ENCODE measurements around the gene ALKBH4.

DNA sequence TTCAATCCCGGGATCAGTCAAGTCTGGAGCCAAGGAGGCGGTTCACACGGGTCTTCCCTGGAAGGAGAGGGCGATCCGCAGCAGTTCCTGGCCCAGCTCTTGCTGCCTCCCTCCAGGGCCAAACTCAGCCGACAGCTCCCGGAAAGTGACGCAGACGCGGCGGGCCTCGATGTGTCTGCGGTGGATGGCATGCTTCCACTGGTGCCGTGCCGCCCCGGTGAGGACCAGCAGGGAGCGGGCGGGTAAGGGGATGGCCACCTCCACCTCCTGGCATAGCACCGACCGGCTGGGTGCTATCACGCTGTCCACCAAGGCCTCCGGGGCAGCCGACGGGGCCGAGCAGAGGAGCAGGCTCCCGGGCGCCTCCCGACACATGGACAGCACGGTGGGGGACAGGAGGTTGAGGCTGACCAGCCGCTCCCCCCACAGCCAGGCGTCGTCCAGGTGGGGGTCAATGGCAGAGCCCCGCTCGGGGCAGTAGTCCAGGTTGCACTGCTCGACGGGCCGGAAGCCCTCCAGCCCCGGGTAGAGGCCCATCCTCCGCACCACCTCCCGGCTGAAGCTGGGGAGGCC is 7.2 kb downstream of the ALKBH4 start:
- TF ChIP-seq CTCF (IDR thresholded peaks at IDR 0.05) (no peak), POLR2A (IDR thresholded peaks at IDR 0.05) (no peak)

Measured in uterus (tissue), 2 donors.